Right lobe of liver (tissue), 4 donors: Measurements from ENCODE around the gene GSTO2.

ENCODE experiments used
- POLR2A ChIP-seq: fragments of 450-650 bp; IDR thresholded peaks from one replicate; pipeline ENCODE4 v1.6.1; 2017; ENCODE audit warnings: antibody characterized with exemption, mild to moderate bottlenecking
- TF ChIP-seq, protein P1 (sequence below), 4 donors: fragments of 200-600 bp in 3 of 4; fragments of 450-650 bp in 1 of 4; IDR thresholded peaks; one replicate each; pipeline versions ENCODE4 v1.5.1 to v1.8.0; 2016 to 2022; ENCODE audit warnings: antibody characterized with exemption in 4 of 4, mild to moderate bottlenecking in 2 of 4
- donor health status: DM: no; HTN: no; CAD: no.
- donor health status: DM: no; HTN: no; CAD: no.
- donor health status: DM: no; HTN: yes; CAD: no.

DNA sequence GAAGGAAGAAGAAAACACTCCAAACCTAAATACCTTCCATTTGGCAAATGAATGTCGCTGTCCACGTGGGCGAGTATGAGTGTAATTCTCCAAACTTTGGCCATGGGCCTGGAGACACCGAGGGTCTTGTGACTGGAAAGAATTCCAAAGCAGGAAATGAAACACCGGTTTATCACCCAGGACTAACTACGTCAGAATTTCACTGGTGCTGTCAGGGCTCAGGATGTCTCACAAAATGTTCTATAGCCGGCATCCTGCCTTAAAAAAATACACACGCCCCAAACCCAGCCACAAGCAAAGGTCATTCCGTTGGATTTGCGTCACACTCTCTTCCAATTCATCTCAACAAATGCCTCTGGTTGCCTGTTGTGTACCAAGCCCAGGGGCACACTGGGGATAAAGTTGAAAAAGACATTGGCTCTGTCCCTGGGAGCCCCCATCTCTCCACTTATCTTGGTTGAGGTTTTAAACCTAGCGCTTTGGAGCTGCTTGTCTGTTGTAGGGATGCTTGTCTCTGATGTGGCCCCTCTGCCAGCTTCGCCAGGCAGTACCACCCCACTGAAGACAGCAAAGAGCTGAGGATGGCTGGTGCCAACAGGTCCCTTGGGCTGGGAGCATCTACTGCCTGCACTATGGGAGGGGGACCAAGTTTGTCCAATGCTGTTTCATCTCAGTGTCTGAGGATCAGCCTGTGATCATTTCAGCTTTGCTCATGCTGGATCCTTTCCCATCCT is 31.2 kb downstream of the GSTO2 start:
- TF ChIP-seq, protein P1, sequence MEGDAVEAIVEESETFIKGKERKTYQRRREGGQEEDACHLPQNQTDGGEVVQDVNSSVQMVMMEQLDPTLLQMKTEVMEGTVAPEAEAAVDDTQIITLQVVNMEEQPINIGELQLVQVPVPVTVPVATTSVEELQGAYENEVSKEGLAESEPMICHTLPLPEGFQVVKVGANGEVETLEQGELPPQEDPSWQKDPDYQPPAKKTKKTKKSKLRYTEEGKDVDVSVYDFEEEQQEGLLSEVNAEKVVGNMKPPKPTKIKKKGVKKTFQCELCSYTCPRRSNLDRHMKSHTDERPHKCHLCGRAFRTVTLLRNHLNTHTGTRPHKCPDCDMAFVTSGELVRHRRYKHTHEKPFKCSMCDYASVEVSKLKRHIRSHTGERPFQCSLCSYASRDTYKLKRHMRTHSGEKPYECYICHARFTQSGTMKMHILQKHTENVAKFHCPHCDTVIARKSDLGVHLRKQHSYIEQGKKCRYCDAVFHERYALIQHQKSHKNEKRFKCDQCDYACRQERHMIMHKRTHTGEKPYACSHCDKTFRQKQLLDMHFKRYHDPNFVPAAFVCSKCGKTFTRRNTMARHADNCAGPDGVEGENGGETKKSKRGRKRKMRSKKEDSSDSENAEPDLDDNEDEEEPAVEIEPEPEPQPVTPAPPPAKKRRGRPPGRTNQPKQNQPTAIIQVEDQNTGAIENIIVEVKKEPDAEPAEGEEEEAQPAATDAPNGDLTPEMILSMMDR (IDR thresholded peaks at IDR 0.05): no peak
- no peak for TF ChIP-seq POLR2A
